ENCODE data around the gene JAK1.

Gene JAK1

DNA sequence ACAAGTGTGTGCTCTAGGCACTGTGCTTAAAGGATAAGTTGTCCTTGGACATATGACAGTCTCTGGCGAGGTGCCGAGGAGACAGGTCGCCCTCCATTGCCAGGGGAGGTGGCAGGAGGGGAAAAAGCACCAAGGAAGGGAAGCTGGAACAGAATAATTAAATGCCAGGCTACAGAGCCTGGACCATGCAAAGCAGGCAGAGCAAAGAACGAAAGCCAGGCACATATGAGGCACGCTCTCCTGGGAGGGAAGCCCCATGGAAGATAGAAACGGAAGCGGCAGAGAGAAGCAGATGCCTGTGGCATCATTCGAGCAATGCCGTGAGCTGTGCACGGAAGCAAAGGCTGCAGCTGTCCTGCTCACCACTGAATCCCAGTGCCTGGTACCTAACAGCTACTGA is 91.2 kb downstream of the JAK1 start:
- DNase-seq (ENCODE audit: low read depth), result no peak
- H3K4me3 ChIP-seq (ENCODE audit: control insufficient read depth, low read depth, low read length), result no peak overlapping the region
- TF ChIP-seq, protein P1, sequence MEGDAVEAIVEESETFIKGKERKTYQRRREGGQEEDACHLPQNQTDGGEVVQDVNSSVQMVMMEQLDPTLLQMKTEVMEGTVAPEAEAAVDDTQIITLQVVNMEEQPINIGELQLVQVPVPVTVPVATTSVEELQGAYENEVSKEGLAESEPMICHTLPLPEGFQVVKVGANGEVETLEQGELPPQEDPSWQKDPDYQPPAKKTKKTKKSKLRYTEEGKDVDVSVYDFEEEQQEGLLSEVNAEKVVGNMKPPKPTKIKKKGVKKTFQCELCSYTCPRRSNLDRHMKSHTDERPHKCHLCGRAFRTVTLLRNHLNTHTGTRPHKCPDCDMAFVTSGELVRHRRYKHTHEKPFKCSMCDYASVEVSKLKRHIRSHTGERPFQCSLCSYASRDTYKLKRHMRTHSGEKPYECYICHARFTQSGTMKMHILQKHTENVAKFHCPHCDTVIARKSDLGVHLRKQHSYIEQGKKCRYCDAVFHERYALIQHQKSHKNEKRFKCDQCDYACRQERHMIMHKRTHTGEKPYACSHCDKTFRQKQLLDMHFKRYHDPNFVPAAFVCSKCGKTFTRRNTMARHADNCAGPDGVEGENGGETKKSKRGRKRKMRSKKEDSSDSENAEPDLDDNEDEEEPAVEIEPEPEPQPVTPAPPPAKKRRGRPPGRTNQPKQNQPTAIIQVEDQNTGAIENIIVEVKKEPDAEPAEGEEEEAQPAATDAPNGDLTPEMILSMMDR (conservative IDR thresholded peaks at IDR 0.05; ENCODE audit: control insufficient read depth, insufficient read depth, low read depth, low read length), result no peak

DNA sequence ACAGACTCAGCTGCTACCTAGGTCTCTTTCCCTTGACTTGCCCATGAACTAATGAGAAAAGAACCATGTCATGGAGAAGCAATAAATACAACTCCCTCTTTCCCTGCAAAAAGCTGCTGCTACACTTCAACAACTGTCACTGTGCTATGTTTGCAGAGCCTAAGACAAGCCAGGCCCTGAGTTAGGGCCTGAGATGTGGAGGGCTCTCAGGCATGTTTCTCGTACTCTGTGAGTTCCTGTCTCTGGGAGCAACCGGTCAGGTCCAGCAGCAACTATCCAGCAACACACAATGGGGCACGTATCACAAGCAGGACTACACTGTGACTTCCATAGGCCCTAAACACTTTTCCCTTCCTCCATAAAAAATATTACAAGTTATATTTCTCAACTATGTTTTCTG is 91.7 kb downstream of the JAK1 start:
- no peak for DNase-seq (ENCODE audit: low read depth)

DNA sequence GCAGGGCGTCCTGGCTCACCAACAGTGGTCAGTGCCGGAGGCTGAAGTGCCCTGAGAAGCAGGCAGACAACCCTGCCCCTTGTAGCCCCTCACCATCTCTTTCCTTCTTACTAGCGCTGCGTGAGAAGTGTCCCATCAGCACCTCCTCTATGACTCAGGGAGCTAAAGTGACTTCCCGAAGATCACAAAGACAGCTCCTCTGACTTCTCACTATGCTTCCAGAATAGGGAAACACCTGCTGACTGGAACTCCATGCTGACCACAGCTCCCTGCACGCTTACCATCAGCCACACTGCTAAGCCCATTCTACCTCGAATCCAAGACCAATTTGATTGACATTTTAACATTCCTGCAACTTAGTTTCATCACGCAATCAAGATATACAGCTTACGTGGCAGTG is 92.8 kb downstream of the JAK1 start:
- no peak overlapping the region for H3K4me3 ChIP-seq (ENCODE audit: control insufficient read depth, low read depth, low read length)
- no peak for DNase-seq (ENCODE audit: low read depth)
- TF ChIP-seq, protein P1 (conservative IDR thresholded peaks at IDR 0.05; ENCODE audit: control insufficient read depth, insufficient read depth, low read depth, low read length), result no peak

More for the DNA sequence above, 91.7 kb downstream of the JAK1 start:
- TF ChIP-seq, protein P1 (conservative IDR thresholded peaks at IDR 0.05; ENCODE audit: control insufficient read depth, insufficient read depth, low read depth, low read length), result no peak
- H3K4me3 ChIP-seq (ENCODE audit: control insufficient read depth, low read depth, low read length), result no peak overlapping the region

DNA sequence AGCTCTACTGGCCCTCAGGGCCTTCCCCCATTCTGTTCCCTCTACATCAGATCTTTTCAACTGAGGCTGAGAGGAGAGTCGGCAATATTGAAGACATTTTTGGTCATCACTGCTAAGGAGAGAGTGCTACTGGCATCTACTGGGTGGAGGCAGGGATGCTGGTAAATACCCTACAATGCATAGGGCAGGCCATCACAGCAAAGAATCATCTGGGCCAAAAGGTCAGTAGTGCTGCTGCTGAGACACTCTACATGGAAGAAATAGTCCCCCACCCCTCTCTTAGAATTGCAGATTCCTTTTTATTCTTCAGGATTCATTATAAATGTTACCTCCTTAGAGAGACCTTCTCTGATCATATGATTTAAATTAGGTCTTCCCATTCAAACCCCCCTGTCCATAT is 94.3 kb downstream of the JAK1 start:
- TF ChIP-seq, protein P1 (conservative IDR thresholded peaks at IDR 0.05; ENCODE audit: control insufficient read depth, insufficient read depth, low read depth, low read length), result no peak
- no peak for DNase-seq (ENCODE audit: low read depth)
- no peak overlapping the region for H3K4me3 ChIP-seq (ENCODE audit: control insufficient read depth, low read depth, low read length)

DNA sequence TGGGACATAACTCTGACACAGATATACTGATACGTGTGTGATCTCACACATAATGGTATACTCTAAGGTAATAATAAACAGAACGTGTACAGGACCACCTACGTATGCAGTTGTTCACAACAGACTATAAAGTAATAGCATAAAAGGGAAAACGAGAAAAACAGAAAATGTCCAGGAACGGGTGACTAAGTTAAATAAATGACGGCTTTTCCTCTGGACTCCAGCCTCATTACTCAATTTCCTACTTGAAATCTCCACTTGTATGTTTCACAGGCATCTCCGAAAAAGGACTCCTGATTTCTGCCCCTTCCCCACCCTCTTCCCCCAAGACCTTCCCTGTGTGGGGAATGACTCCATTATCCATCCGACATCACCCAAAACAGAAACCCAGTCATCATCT is 95.1 kb downstream of the JAK1 start:
- DNase-seq (ENCODE audit: low read depth), result no peak
- TF ChIP-seq, protein P1 (conservative IDR thresholded peaks at IDR 0.05; ENCODE audit: control insufficient read depth, insufficient read depth, low read depth, low read length), result no peak
- no peak overlapping the region for H3K4me3 ChIP-seq (ENCODE audit: control insufficient read depth, low read depth, low read length)

DNA sequence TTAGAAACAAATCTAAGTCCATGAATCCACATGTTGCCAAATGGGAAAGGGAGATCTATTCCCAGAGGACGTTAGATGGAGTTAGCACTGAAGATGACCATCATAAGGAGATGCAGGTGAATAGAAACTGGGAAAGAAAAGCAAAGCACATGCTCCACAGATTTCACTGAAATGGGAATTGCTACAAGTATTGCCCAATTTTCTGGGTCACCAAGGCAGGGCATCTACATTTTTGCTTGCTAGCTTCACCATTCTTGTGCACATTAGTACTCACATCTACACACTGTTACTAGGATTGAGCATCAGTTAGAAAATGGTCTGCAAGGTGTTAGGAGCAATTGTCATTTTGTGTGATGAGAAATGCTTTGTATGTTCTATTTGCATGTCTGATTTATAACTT is 99.1 kb downstream of the JAK1 start:
- H3K4me3 ChIP-seq (ENCODE audit: control insufficient read depth, low read depth, low read length), result no peak overlapping the region
- TF ChIP-seq, protein P1 (conservative IDR thresholded peaks at IDR 0.05; ENCODE audit: control insufficient read depth, insufficient read depth, low read depth, low read length), result no peak
- DNase-seq (ENCODE audit: low read depth), result peak; percentile 28

DNA sequence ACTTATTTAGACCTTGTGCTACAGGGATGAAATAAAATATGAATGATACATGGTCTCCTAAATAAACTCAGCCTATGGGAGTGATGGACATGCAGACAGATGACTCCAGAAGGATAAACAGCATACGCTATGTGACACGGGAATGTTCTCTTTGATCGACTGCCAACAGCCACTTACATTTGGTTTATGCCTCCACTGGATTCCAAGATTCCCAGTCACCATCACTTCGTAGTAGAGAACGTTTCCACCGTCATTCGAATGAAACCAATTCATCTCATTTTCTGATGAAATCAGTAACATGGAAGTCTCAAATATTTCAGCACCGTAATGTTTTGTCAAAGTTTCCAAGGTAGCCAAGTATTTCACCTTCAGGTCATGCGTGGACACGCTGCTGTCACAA is 99.7 kb downstream of the JAK1 start:
- no peak overlapping the region for H3K4me3 ChIP-seq (ENCODE audit: control insufficient read depth, low read depth, low read length)
- TF ChIP-seq, protein P1 (conservative IDR thresholded peaks at IDR 0.05; ENCODE audit: control insufficient read depth, insufficient read depth, low read depth, low read length), result no peak
- DNase-seq (ENCODE audit: low read depth), result no peak
